ENCODE data around the gene CFD.
"Not testable (repeated sequence)": the region's sequence is repeated elsewhere in the genome, so short reads cannot be mapped to it uniquely, and the experiment has no call there.

Gene CFD

GRCh38 chr19:858868-859843 is at the start of gene CFD:
Gene CFD, plus strand, starts transcription at chr19:859664. Its CDS starts 26 bp downstream, at chr19:859690.
- no peak for DNase-seq (ENCODE audit: low read depth in 2 of 2)

- DNase-seq (ENCODE audit: low read depth in 2 of 2): no peak
These were observed 49.2 kb upstream of the CFD start for GRCh38 chr19:810077-810855.

GRCh38 chr19:810883-811489 is 48.5 kb upstream of the CFD start:
- no peak for DNase-seq (ENCODE audit: low read depth in 2 of 2)

- no peak for DNase-seq (ENCODE audit: low read depth in 2 of 2)
These were observed 47.9 kb upstream of the CFD start for GRCh38 chr19:811506-812048.

- DNase-seq (ENCODE audit: low read depth in 2 of 2): no peak
These were observed 47.3 kb upstream of the CFD start for GRCh38 chr19:812049-812746.

- DNase-seq (ENCODE audit: low read depth in 2 of 2): no peak
These were observed 46.7 kb upstream of the CFD start for GRCh38 chr19:812747-813218.

GRCh38 chr19:813219-814151 is 46.0 kb upstream of the CFD start:
- no peak for DNase-seq (ENCODE audit: low read depth in 2 of 2)

- no peak for DNase-seq (ENCODE audit: low read depth in 2 of 2)
These were observed 45.0 kb upstream of the CFD start for GRCh38 chr19:814152-815078.

- no peak for DNase-seq (ENCODE audit: low read depth in 2 of 2)
These were observed 44.2 kb upstream of the CFD start for GRCh38 chr19:815079-815774.

- DNase-seq (ENCODE audit: low read depth in 2 of 2): no peak
These were observed 43.5 kb upstream of the CFD start for GRCh38 chr19:815775-816499.

GRCh38 chr19:816500-816857 is 43.0 kb upstream of the CFD start:
- DNase-seq (ENCODE audit: low read depth in 2 of 2): no peak

GRCh38 chr19:820212-820611 is 39.3 kb upstream of the CFD start:
- not testable (repeated sequence) for DNase-seq (ENCODE audit: low read depth in 2 of 2)

GRCh38 chr19:821231-821824 is 38.1 kb upstream of the CFD start:
- DNase-seq (ENCODE audit: low read depth in 2 of 2): no peak

- no peak for DNase-seq (ENCODE audit: low read depth in 2 of 2)
These were observed 37.5 kb upstream of the CFD start, which contains the start of gene PLPPR3 for GRCh38 chr19:821825-822503. Gene PLPPR3, minus strand, starts transcription at chr19:821955. Its CDS starts 396 bp downstream, at chr19:821559.

GRCh38 chr19:823565-824121 is 35.8 kb upstream of the CFD start:
- DNase-seq (ENCODE audit: low read depth in 2 of 2): no peak

- DNase-seq (ENCODE audit: low read depth in 2 of 2): no peak
These were observed 34.6 kb upstream of the CFD start for GRCh38 chr19:824885-825284.
